NOMO-1 (cell line): ENCODE measurements around the gene MRTFB.

ENCODE experiments used
- DNase-seq, 2 experiments: peaks; one replicate each; lab custom pipeline; 2025; ENCODE audit not compliant: unreplicated experiment in 2 of 2; lab: John Stamatoyannopoulos, UW

The MRTFB gene

GRCh38 chr16:14264327-14264943 is 193.3 kb downstream of the MRTFB start:
- no peak for DNase-seq

GRCh38 chr16:14268073-14268472 is 197.0 kb downstream of the MRTFB start:
- no peak for DNase-seq

- no peak for DNase-seq
These were observed 204.8 kb downstream of the MRTFB start for GRCh38 chr16:14275934-14276333.

- DNase-seq, result no peak
These were observed 207.6 kb downstream of the MRTFB start for GRCh38 chr16:14278749-14279148.

GRCh38 chr16:14280541-14280940 is 209.4 kb downstream of the MRTFB start:
- no peak for DNase-seq

GRCh38 chr16:14283786-14284185 is 212.7 kb downstream of the MRTFB start:
- no peak for DNase-seq

GRCh38 chr16:14284371-14284770 is 213.3 kb downstream of the MRTFB start:
- no peak for DNase-seq

GRCh38 chr16:14284930-14285512 is 213.9 kb downstream of the MRTFB start:
- DNase-seq, result peak; percentile 52 to 55

- peak; percentile 83 to 84 for DNase-seq
These were observed 214.6 kb downstream of the MRTFB start for GRCh38 chr16:14285513-14286367.

GRCh38 chr16:14286368-14287230 is 215.5 kb downstream of the MRTFB start:
- DNase-seq, result peak in 1 of 2 experiments; percentile 28

GRCh38 chr16:14289692-14290340 is 218.7 kb downstream of the MRTFB start:
- DNase-seq, result peak; percentile 13 to 20

- no peak for DNase-seq
These were observed 220.2 kb downstream of the MRTFB start for GRCh38 chr16:14291286-14291685.

- DNase-seq, result peak; percentile 7 to 31
These were observed 221.1 kb downstream of the MRTFB start for GRCh38 chr16:14292051-14292825.

- no peak for DNase-seq
These were observed 225.5 kb downstream of the MRTFB start for GRCh38 chr16:14296663-14297062.

GRCh38 chr16:14298374-14299122 is 227.4 kb downstream of the MRTFB start:
- no peak for DNase-seq

GRCh38 chr16:14300705-14301168 is 229.6 kb downstream of the MRTFB start:
- DNase-seq, result peak; percentile 34 to 59

- no peak for DNase-seq
These were observed 230.3 kb downstream of the MRTFB start for GRCh38 chr16:14301169-14302030.

- DNase-seq, result no peak
These were observed 230.9 kb downstream of the MRTFB start for GRCh38 chr16:14302031-14302398.
